GM19043 (cell line): ENCODE data around the gene COMMD10.

ENCODE experiments used
- ATAC-seq: cut with Tn5 transposase; IDR thresholded peaks from one replicate; pipeline ENCODE4 v1.9.1; 2021; ENCODE audit warnings: low read depth; ENCODE audit not compliant: unreplicated experiment

The COMMD10 gene

DNA sequence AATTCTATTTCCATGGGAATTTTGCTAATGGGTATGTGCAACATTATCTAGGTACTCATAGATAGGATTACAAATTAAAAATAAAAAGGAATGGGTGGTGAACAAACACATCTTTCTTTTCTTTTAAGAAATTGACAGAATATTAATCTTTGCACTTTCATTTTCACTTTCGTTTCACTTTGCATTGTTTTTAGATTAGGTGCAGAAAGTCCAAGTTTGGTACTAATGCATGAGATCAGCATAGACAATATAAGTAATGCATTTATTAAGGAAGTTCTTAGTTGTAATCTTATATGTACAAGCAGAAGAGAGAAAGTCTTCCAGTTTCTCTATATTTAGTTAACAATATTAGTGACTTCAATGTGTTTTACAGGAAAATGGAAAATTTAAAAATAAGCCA, 196.5 kb downstream of the COMMD10 start:
- no peak for ATAC-seq

- no peak for ATAC-seq
These were observed 203.7 kb downstream of the COMMD10 start for GRCh38 chr5:116288524-116288923.

- ATAC-seq = no peak
These were observed 204.5 kb downstream of the COMMD10 start for GRCh38 chr5:116289276-116289675.

GRCh38 chr5:116291271-116291670, 206.4 kb downstream of the COMMD10 start:
- no peak for ATAC-seq

GRCh38 chr5:116292321-116292720, 207.5 kb downstream of the COMMD10 start:
- no peak for ATAC-seq

GRCh38 chr5:116296335-116297072, 211.7 kb downstream of the COMMD10 start:
- ATAC-seq = no peak

DNA sequence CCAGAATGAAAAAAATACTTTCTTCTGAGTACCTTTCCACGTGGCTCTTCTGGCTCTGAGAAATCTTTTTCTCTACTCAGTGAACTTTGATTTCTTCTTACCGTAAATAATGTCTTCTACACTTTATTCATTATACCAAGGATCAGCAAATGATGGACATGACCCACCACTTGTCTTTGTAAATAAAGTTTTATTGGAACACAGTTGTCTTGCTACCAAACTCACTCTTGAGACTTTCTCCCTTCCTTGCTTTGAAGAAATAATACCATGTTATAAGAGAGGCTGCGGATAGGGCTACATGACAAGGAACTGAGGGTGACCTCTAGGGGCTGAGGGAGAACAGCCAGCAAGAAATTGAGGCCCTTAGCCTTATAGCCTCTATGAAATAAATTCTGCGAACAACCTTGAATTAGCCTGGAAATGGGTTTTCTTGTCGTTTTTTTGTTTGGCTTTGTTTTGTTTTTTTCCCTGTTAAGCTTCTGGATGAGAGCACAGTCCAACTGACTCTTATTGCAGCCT, 212.5 kb downstream of the COMMD10 start:
- ATAC-seq = no peak

DNA sequence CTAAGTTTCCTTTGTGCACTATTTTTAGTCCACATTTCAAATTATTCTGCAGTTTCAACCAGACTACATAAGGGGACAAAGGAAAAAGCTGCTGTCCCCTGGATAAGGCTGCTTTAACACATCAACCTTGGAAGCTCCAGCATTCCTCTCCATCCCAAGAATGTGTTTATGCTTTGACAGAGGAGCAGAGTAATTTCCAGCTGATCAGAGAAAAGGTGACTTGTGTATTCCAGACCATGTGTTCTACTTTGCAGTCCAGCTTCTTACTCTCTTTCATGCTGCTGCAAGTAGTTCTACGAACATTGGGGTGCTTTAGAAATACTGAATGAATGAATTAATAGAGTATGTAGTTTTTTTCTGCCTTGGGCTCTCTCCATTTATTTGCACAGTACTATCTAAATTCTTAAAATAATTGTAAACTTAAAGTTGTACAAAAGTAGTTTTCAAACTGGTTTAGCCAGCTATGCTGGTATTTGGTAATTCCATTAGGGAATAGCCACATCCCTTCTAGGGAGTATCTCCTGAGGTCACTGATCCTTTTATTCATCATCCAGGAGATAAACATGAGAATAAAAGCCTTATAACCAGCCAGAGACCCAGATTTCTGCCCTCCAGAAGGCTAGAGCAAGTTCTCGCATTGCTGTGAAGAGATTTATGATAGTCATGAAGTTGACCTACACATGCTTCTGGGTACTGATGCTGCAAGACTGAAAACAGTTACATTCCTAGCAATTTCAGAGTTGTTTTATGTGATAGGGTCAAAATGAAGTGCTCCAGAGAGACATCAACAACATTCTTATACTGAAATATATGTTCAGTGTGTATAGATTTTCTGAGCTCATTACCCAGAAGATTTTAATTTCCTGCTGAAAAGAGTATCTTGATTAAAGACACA, 215.2 kb downstream of the COMMD10 start:
- ATAC-seq = no peak

- ATAC-seq = no peak
These were observed 216.3 kb downstream of the COMMD10 start for GRCh38 chr5:116301110-116301509.

DNA sequence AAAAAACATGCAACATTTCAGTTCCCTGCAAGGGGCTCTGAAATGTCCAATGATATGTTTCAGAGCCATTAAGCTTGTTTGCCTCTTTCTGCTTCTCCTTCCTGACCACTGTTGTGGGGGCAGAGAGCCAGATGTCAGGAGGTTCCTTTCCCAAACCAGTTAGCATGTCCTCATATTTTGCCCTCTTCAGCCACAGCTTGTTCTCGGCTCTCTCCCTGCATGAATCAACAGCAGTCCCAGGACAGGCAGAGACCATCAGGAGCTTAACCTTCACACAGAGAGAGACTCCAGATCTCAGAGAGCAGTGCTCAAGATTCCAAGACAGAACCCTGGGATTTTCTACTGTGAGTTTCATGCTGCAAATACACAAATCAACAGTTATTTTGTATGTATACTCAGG, 218.5 kb downstream of the COMMD10 start:
- ATAC-seq = no peak

- ATAC-seq = no peak
These were observed 219.0 kb downstream of the COMMD10 start for GRCh38 chr5:116303810-116304209.

GRCh38 chr5:116305899-116306298, 221.1 kb downstream of the COMMD10 start:
- no peak for ATAC-seq

GRCh38 chr5:116306846-116307245, 222.0 kb downstream of the COMMD10 start:
- ATAC-seq = no peak

DNA sequence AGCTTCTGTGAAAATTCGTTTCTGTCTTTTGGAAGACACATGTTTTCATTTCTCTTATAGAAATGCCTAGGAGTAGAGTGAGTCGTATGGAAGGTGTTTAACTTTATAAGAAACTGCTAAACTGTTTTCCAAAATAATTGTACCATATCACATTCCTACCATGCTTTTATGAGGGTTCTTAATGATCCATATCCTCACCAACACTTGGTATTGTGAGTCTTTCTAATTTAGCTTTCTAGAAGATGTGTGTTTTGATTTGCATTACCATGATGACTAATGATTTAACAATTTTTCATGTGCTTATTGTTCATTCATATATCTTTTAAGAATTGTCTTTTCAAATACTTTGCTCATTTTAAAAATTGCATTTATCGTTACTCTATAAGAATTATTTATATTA, 223.6 kb downstream of the COMMD10 start:
- ATAC-seq = no peak

GRCh38 chr5:116313366-116313765, 228.5 kb downstream of the COMMD10 start:
- no peak for ATAC-seq

DNA sequence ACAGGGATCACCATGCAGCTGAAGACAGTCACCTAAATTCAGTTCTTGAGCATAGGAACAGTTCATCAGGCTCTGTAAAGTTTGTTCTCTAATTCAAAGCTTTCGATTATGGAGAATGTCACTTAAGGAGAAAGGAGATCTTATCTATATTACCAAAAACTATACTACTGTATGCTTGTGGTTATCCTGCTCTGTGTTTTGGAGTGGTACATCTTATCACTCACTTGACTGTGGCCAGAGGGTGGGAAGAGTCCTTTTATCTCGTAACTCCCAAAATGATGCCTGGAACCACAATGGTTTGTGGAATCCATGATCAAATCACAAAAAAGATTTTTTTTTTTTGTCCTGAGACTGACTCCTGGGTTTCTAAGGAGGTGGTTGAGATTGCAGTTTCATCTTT, 230.7 kb downstream of the COMMD10 start:
- no peak for ATAC-seq

GRCh38 chr5:116318091-116318854, 233.4 kb downstream of the COMMD10 start:
- no peak for ATAC-seq

DNA sequence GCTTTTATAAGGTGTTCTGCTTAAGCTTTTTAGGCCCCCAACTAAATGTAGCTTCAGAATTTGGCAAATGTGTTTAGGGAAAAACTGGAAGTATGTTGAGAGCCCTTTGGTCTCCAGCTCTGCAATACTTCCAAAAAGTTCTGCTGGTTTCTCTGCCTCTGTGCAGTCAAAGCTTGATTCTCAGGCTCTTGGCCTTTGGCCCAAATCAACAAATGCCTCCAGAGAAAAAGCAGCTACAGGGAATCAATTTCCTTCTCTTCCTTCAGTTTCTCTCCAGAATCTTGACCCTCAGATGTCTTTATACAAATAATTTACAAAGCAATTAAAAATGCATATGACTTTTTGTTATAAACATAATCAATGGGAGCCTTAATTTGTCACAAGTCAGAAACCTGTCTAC, 235.7 kb downstream of the COMMD10 start:
- ATAC-seq = no peak

DNA sequence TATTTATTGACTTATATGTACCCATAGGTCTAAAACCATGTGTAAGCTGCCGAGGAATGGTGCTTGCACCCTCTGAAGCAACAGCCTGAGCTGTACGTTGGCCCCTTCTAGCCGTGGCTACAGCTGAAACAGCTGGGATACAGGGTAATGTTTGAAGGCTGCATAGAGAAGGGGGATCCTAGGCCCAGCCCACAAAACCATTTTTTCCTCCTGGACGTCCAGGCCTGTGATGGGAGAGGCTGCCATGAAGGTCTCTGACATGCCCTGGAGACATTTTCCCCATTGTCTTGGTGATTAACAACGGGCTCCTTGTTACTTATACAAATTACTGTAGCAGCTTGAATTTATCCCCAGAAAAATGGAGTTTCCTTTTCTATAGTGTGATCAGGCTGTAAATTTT, 244.7 kb downstream of the COMMD10 start:
- ATAC-seq = no peak

- no peak for ATAC-seq
These were observed 256.0 kb downstream of the COMMD10 start for GRCh38 chr5:116340799-116341198.
